Measurements from ENCODE around the gene DDX31.
"Not testable (repeated sequence)": the region's sequence is repeated elsewhere in the genome, so short reads cannot be mapped to it uniquely, and the experiment has no call there.

Gene DDX31

DNA sequence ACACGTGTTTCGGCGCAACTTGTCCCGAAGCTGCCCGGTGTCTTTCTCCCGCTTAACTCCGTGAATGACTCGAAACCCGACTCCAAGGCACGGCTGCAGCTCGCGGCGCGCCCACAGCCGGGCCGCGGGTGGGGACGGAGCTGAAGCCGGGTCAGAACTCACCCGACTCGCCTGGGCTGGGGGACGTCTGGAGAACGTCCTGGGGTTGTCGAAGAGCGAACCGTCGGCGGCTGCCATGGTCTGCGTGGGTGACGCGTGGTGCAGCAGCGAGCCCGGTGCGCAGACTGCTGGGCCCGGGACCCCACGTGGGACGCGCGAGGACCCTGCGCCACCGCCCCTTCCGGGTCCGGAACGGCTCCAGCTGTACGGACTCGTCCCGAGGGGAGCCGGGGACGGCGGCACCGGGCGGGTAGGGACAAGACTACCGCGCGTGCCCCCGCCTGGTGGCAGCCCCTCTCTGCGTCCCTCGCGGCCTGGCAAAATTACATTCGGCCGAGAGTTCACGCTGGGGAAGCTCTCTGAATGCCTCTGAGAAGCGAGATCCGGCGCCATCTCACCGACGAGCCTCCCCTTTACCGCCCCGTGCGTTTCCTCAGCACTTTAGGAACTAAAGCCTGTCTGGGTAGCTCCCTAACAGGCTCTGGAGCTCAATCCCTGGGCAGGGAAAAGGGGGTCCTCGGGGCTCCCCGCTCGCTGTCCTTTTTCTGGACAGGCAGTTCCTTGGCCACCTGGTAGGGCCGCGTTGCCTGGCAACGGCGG is at the start of gene DDX31:
Gene DDX31 (minus strand): TSS at position 286 of the 759 bp plus-strand sequence. CDS start 49 bp downstream, at position 237.
- peak; percentile 49 for DNase-seq (ENCODE audit: low read depth, low spot score)

DNA sequence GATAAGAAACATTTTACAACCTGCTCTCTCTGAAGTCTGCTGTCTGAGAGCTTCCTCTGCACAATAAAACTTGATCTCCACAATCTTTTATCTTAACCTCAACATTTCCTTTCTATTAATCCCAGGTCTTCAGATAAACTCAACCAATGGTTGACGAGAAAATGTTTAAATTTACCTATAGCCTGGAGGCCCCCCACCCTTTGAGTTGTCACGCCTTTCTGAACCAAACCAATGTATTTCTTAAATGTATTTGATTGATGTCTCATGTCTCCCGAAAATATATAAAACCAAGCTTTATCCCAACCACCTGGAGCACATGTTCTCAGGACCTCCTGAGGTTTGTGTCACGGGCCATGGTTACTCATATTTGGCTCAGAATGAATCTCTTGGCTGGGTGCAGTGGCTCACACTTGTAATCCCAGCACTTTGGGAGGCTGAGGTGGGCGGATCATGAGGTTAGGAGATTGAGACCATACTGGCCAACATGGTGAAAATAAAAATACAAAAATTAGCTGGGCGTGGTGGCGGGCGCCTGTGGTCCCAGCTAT is 48.7 kb upstream of the DDX31 start:
- DNase-seq (ENCODE audit: low read depth, low spot score) = not testable (repeated sequence)

DNA sequence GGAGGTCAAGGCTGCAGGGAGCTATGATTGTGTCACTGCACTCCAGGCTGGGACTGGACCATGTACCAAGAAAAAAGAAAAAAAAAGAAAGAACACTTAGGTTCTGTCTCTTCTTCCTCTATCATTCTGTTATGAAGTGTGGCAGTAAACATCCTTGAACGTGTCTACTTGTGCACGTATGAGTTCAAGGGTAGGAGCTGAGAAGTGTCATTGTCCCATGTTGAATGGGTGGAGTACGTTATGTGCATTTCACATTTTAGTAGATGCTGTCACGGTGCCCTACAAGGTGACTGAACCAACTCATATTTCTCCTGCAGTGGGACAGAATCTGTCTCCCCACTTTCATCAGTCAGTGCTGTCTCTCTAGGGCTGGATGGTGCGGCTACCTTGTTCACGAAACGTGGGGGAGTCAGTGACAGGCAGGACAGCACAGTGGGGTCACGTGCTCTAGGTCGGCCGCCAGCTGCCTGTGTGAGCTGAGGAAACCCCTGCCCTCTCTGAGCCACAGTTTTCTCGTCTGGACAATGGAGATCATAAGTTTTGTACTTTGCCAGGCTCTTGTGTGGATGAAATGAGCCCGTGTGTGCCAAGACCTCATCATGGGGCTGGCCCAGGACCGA is 47.7 kb upstream of the DDX31 start:
- no peak for DNase-seq (ENCODE audit: low read depth, low spot score)

GRCh38 chr9:132716007-132716406 is 46.2 kb upstream of the DDX31 start:
- no peak for DNase-seq (ENCODE audit: low read depth, low spot score)

- no peak for DNase-seq (ENCODE audit: low read depth, low spot score)
These were observed 43.0 kb upstream of the DDX31 start for GRCh38 chr9:132712753-132713152.

GRCh38 chr9:132711846-132712245 is 42.1 kb upstream of the DDX31 start:
- DNase-seq (ENCODE audit: low read depth, low spot score) = no peak

DNA sequence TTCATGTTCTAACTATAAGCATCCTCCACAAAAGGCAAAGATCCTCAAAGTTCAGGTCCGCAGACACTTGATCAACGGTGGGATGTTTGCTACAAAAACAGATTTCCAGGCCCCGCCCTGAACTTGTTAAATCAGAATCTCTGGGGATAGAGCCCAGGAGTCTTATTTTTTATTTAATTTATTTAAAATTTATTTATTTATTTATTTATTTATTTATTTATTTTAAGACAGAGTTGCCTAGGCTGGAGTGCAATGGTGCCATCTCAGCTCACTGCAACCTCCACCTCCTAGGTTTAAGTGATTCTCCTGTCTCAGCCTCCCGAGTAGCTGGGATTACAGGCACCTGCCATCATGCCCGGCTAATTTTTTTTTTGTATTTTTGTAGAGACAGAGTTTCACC is 41.4 kb upstream of the DDX31 start:
- DNase-seq (ENCODE audit: low read depth, low spot score) = not testable (repeated sequence)

DNA sequence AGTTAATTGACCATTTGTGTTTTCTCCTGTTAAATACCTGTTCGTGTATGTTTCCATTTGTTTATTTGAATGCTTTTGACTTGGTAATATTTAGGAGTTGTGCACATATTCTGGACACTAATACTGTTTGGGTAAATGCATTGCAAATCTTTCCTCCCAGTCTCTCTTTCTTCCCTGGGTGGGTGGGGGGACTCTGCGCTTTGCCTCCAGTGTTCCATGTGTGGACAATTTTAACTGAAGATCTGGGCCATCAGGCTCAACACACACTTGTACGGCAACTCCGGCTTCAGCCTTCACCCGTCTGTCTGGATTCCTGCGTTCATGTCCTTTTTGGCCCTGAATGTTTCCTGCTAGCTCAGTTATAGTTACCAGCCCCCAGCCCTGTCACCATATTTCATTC is 40.5 kb upstream of the DDX31 start:
- DNase-seq (ENCODE audit: low read depth, low spot score) = no peak

- no peak for DNase-seq (ENCODE audit: low read depth, low spot score)
These were observed 39.1 kb upstream of the DDX31 start for GRCh38 chr9:132708769-132709430.

GRCh38 chr9:132708239-132708638 is 38.5 kb upstream of the DDX31 start:
- DNase-seq (ENCODE audit: low read depth, low spot score) = no peak

- DNase-seq (ENCODE audit: low read depth, low spot score) = no peak
These were observed 33.6 kb upstream of the DDX31 start for GRCh38 chr9:132703336-132703735.

- DNase-seq (ENCODE audit: low read depth, low spot score) = no peak
These were observed 32.5 kb upstream of the DDX31 start for GRCh38 chr9:132702254-132702653.

DNA sequence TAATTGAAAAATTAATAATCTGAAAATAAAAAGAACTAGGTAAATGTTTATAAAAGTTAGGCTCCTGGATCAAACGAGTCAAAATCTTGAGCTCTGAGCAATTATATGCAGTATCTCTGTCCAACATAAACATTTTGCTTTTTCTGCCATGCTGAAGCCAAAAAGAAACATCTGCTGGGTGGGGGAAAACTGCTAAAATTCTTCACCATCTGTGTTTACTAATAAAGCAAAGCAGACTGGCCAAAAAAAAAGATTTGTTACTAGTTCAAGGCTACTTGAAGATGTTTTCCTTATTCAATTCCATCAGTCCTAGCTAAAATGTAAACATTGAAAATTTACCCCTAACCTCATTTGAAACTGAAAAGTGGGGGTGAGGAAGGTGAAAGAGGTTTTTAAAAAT is 30.2 kb upstream of the DDX31 start:
- no peak for DNase-seq (ENCODE audit: low read depth, low spot score)

DNA sequence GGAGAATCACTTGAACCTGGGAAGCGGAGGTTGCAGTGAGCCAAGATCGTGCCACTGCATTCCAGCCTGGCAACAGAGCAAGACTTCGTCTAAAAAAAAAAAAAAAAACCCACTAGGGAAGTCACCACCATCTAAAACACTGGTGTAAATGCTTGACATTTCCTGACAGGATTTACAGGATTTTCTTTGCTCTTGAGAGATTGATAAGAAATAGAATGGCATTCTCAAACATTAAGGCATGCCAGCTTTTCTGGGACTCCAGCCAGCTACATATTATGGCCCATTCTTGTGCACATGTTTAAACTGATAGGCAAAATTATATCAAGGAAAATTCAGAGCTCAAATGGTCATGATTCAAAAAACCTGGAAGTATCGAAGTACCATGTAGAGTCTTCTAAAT is 29.2 kb upstream of the DDX31 start:
- DNase-seq (ENCODE audit: low read depth, low spot score) = no peak

DNA sequence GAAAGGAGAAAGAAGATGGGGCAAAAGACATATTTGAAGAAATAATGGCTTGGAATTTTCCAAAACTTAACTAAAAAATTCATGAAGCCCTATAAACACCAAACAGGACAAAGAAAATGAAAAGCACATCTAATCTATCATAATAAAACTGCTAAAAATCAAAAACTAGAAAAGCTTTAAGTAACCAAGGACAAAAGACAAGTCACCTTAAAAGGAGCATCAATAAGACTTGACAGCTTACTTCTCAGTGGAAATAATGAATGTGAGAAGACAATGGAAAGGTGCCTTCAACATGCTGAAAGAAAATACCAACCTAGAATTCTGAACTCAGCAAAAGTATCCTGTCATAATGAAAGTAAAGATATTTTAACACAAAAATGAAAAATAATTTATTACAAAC is 27.4 kb upstream of the DDX31 start:
- no peak for DNase-seq (ENCODE audit: low read depth, low spot score)

DNA sequence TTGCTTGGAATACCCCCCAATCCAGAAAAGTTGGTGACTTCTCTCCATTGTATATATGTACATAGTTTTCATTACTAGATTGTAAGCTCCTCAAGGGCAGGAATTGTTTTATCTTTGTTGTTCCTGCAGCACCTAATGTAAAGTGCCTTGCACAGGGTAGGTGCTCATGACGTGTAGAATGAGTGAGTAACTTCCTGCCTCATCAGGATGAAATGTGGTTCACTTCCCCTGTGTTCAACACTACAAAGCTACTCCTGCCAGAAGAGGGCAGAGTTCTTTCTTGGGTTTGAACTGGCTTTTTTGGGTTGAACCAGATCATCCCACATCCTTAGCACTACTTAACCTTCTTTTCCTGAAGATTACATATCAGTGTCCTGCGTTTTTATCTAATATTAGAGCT is 24.4 kb upstream of the DDX31 start:
- DNase-seq (ENCODE audit: low read depth, low spot score) = no peak

DNA sequence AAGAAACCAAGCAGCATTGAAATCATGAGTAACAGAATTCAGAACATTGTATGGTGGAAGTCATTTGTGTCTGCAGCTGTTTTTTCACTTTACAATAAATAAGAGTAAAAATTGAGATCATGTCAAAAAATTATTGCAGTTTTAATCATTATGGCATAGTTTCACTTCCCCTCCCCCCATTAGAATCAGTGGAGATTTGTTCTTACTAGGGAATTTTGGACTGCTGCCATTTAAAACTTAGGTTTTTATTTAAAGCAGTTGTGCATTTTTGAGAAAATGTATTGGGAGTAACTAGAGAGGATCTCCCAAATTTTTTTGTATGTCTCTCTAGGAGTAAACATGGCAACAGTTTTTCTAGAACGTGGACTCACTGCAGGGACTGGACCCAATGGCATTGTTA is 20.9 kb upstream of the DDX31 start:
- no peak for DNase-seq (ENCODE audit: low read depth, low spot score)

DNA sequence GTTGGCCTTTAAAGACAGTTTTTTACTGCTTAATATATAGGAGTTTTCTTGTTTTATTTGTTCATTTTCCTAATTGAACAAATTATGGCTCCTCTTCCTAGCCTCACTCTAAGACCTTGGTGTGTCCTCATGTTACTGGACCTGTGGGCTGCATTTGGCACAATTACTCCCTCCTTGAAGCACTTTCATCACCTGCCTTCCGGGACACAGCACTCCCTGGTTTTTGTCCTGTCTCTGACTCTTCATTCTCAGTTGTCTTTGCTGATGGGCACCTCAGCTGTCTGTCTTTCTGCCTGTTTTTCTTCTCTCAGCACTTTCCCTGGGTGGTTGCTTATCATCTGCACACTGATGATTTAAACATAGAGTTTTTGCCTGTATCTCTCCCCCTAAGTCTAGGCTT is 14.1 kb upstream of the DDX31 start:
- no peak for DNase-seq (ENCODE audit: low read depth, low spot score)

DNA sequence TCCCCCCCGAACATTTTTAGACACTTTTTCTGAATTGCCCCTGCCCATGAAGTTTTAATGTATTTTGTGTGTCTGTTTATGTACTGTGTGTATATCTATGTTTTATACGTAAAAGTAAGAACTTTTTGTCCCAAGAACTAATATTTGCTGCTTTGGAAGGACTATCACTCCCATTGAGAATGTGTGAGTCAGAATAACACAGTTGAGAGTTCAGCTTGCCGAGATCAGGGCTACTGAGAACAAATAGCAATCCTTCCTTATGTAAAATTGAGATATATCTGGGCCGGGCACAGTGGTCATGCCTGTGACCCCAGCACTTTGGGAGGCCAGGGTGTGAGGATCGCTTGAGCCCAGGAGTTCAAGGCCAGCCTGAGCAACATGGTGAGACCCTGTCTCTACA is 11.8 kb upstream of the DDX31 start:
- no peak for DNase-seq (ENCODE audit: low read depth, low spot score)

DNA sequence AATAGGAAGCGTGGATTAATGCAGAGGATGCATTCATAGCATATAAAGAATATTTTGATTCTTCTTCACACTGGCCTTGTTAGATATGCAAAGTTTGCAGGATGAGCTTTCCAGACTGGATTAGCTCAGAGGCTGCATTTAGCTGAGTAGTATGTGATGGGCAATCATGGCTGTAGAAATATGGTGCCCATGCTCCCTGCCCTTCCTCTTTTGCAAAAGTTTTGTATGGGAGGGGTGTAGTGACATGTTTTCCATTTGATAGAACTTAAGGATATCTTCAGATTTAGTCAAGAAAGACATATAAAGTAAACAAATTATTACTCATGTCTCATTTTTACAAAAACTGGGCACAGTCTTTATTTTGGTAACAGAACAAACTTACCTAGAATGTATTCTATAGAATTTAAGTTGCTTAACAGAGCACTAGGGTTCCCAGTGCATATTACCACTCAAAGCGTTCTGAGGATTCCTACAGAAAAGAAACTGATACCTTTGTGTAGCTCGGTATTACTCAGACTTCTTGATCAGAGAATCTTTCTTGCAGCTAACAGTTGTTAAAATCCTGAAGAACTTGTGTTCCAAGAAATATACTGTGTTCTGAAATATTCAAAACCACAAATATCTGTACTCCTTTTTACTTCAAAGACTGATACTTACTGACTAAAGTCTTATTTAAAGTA is 10.3 kb upstream of the DDX31 start:
- DNase-seq (ENCODE audit: low read depth, low spot score) = no peak

GRCh38 chr9:132677976-132678375 is 8.2 kb upstream of the DDX31 start:
- DNase-seq (ENCODE audit: low read depth, low spot score) = no peak

GRCh38 chr9:132674485-132674884 is 4.7 kb upstream of the DDX31 start:
- no peak for DNase-seq (ENCODE audit: low read depth, low spot score)
